Endothelial cell of umbilical vein (primary cell): ENCODE data around the gene AMIGO2.
"Not testable (repeated sequence)": the region's sequence is repeated elsewhere in the genome, so short reads cannot be mapped to it uniquely, and the experiment has no call there.

Experiments
- EZH2 ChIP-seq: IDR thresholded peaks from 2 replicates; pipeline ENCODE4 v1.6.1; 2012; ENCODE audit warnings: borderline replicate concordance, low read depth, mild to moderate bottlenecking, moderate library complexity, low read length, inconsistent platforms; ENCODE audit not compliant: severe bottlenecking
- JUN ChIP-seq: IDR thresholded peaks from 2 replicates; pipeline ENCODE4 v1.6.1; 2011; ENCODE audit warnings: borderline replicate concordance, low read depth; ENCODE audit not compliant: insufficient read length, insufficient read depth
- MAX ChIP-seq: IDR thresholded peaks from 2 replicates; pipeline ENCODE4 v1.6.1; 2011; ENCODE audit not compliant: insufficient read depth, insufficient read length
- MYC ChIP-seq: IDR thresholded peaks from one replicate; pipeline ENCODE4 v1.6.1; 2011; ENCODE audit warnings: mild to moderate bottlenecking, low read depth, low read length
- POLR2A ChIP-seq: IDR thresholded peaks from 2 replicates; pipeline ENCODE4 v1.6.1; 2012; ENCODE audit warnings: low read depth, mild to moderate bottlenecking, control low read depth, low read length
- POLR2AphosphoS5 ChIP-seq: IDR thresholded peaks from 2 replicates; pipeline ENCODE4 v1.6.1; 2012; ENCODE audit warnings: low read depth, mild to moderate bottlenecking, control low read depth, low read length, moderate library complexity; ENCODE audit not compliant: insufficient read depth
- TF ChIP-seq, protein P1 (sequence below), 2 donors: IDR thresholded peaks; 1 replicate in 1 of 2; 2 replicates in 1 of 2; pipeline ENCODE4 v1.5.1; 2011; ENCODE audit warnings: low read length in 2 of 2, mild to moderate bottlenecking in 2 of 2, moderate library complexity in 2 of 2, control low read depth in 1 of 2, inconsistent platforms in 1 of 2, low read depth in 1 of 2; ENCODE audit not compliant: insufficient read depth in 1 of 2; ENCODE audit errors: extremely low read depth in 1 of 2

- TF ChIP-seq MYC, MAX, POLR2A, EZH2, JUN, POLR2AphosphoS5: not testable (repeated sequence)
- TF ChIP-seq, protein P1, sequence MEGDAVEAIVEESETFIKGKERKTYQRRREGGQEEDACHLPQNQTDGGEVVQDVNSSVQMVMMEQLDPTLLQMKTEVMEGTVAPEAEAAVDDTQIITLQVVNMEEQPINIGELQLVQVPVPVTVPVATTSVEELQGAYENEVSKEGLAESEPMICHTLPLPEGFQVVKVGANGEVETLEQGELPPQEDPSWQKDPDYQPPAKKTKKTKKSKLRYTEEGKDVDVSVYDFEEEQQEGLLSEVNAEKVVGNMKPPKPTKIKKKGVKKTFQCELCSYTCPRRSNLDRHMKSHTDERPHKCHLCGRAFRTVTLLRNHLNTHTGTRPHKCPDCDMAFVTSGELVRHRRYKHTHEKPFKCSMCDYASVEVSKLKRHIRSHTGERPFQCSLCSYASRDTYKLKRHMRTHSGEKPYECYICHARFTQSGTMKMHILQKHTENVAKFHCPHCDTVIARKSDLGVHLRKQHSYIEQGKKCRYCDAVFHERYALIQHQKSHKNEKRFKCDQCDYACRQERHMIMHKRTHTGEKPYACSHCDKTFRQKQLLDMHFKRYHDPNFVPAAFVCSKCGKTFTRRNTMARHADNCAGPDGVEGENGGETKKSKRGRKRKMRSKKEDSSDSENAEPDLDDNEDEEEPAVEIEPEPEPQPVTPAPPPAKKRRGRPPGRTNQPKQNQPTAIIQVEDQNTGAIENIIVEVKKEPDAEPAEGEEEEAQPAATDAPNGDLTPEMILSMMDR (IDR thresholded peaks at IDR 0.05; ENCODE audit: extremely low read depth in 1 of 2, insufficient read depth in 1 of 2, low read depth in 1 of 2, low read length in 2 of 2) = not testable (repeated sequence)
Observed at GRCh38 chr12:47056944-47057343, 22.8 kb downstream of the AMIGO2 start.
